ENCODE results near the gene KXD1. TPM values are rescaled to one million over a fixed set of nuclear protein-coding genes. Genes with fewer than 3 reads are reported as not detected.

The KXD1 gene
- total RNA-seq, 4 donors from 2014 or later, result 82.0 to 226 (median 142) TPM

DNA sequence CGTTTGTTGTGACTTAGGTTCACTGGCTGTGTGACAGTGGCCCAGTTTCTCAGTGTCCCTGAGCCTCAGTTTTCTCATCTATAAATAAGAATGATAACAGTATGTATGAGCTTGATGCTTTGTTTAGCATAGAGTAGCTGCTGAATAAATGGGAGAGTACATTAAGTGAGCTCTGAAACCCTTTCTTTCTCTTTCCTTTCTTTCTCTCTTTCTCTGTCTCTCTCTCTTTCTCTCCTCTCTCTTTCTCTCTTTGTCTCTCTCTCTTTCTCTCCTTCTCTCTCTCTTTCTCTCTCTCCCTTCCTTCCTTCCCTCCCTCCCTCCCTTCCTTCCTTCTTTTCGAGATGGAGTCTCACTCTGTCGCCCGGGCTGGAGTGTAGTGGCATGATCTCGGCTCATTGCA is 2.0 kb downstream of the KXD1 start:
- DNase-seq, result no peak
- Histone ChIP-seq H3K27ac (no peak overlapping the region), H3K4me3 (no peak overlapping the region), H3K36me3 (peaks cover 0 to 31% (median 0%) of the 10 kb centered on the region in 3 donors), H3K9me3 (no peaks in the 10 kb centered on the region), H3K27me3 (no peaks in the 10 kb centered on the region), H3K4me1 (peaks cover 0 to 6% (median 2%) of the 10 kb centered on the region in 4 donors)
- TF ChIP-seq CTCF (IDR thresholded peaks at IDR 0.05) (no peak), POLR2A (IDR thresholded peaks at IDR 0.05) (no peak)

DNA sequence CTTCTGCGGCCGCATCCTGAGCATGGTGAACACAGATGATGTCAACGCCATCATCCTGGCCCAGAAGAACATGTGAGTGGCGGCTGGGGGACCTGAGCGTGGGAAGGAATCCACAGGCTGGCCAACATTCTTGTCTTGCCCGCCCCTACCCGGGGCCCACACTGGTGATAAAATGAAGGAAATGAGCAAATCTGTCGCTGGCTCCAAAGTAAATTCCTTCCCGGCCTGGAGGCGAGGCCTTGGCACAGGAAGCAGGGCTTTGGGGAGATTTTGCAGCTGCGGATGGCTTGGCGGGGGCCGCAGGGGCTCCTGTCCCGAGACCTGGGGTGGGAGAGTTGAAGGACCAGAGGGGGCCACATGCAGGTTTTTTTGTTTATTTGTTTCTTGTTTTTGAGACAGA is 4.4 kb downstream of the KXD1 start:
- Histone ChIP-seq H3K36me3 (peaks cover 0 to 55% (median 0%) of the 10 kb centered on the region in 3 donors), H3K4me1 (peaks cover 0 to 6% (median 2%) of the 10 kb centered on the region in 4 donors), H3K9me3 (no peaks in the 10 kb centered on the region), H3K27me3 (no peaks in the 10 kb centered on the region), H3K4me3 (no peak overlapping the region), H3K27ac (peak overlapping the region in 1 of 4 donors; percentile 59)
- DNase-seq, result no peak
- TF ChIP-seq CTCF (IDR thresholded peaks at IDR 0.05) (no peak), POLR2A (IDR thresholded peaks at IDR 0.05) (no peak)

DNA sequence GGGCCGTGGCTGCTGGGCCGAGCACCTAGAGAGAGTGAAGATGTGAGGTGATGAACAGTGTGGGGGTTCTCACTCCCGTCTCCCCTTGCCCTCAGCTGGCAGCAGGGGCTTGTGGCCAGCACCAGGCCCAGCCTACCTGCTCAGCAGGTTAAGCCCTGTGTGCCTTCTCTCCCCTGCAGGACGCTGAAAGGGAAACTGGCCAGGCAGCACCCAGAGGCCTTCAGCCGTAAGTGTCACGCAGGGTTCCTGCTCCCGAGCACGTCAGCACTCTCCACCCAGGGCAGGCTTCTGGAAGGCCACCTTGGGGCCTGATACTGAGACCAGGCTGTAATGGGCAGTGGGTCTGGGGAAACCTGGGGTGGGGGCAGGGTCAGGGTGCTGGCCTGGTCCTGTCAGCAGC is 9.3 kb downstream of the KXD1 start:
- no peak for DNase-seq
- Histone ChIP-seq H3K36me3 (peaks cover 0 to 71% (median 0%) of the 10 kb centered on the region in 3 donors), H3K9me3 (no peaks in the 10 kb centered on the region), H3K4me1 (no peaks in the 10 kb centered on the region), H3K4me3 (no peak overlapping the region), H3K27ac (no peak overlapping the region), H3K27me3 (no peaks in the 10 kb centered on the region)
- TF ChIP-seq CTCF (IDR thresholded peaks at IDR 0.05), result no peak
- no peak for TF ChIP-seq POLR2A (IDR thresholded peaks at IDR 0.05)

GRCh38 chr19:18568367-18568766 is 10.7 kb downstream of the KXD1 start:
- H3K27ac ChIP-seq, result no peak overlapping the region
- no peaks in the 10 kb centered on the region for H3K27me3 ChIP-seq
- no peak overlapping the region for H3K4me3 ChIP-seq
- TF ChIP-seq CTCF (IDR thresholded peaks at IDR 0.05), result no peak
- no peak for TF ChIP-seq POLR2A (IDR thresholded peaks at IDR 0.05)
- DNase-seq, result no peak
- H3K36me3 ChIP-seq, result peaks cover 0 to 61% (median 0%) of the 10 kb centered on the region in 3 donors
- H3K9me3 ChIP-seq, result no peaks in the 10 kb centered on the region
- H3K4me1 ChIP-seq, result peaks cover 3 to 12% (median 11%) of the 10 kb centered on the region in 4 donors

DNA sequence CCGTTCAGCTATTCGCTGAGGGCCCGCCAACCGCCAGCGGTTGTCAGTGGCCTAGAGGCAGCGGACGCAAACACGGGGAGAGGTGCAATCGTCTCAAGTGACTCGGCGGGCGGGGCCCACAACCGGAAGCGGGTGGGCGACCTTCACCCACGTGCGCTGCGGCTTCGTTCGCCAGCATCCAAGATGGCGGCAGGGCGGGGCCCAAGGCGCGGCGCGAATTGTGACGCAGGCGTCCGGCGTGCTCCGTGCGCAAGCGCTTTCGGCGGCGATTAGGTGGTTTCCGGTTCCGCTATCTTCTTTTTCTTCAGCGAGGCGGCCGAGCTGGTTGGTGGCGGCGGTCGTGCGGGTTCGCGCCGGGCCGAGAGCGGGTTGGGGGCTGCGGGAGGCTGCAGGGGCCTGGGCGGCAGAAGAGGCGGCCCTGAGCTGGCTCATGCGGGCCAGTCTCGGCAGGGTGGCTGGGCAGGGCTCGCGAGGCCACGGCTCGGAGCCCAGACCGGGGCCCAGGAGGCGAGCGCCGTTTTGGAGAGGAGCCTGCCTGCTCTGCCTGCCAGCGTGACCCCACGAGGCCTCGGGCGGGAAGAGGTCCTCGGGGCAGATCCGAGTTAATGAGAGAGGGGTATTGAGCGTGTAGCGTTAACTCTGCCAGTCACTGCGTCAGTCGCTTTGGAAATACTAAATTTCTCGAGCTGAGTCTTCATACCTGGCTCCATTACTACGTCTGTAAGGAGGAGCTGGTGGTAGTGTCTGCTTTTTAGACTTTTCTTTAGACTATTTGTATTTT is 14.1 kb downstream of the KXD1 start, which contains the start of gene UBA52:
UBA52 (plus strand) TSS at position 294 of the 781 bp plus-strand sequence. CDS start 1,444 bp downstream, outside the sequence.
- H3K27me3 ChIP-seq, result no peaks in the 10 kb centered on the region
- peak within 1 kb of the TSS; percentile 53 to 95 (median 84) for H3K4me3 ChIP-seq
- peaks cover 3 to 17% (median 12%) of the 10 kb centered on the region in 4 donors for H3K4me1 ChIP-seq
- TF ChIP-seq POLR2A (IDR thresholded peaks at IDR 0.05), result peak; percentile 84 to 88
- TF ChIP-seq CTCF (IDR thresholded peaks at IDR 0.05), result peak in 2 of 6 experiments; percentile 3
- H3K36me3 ChIP-seq, result peaks cover 0 to 59% (median 0%) of the 10 kb centered on the region in 3 donors
- DNase-seq, result peak; percentile 98 to 100 (median 99)
- H3K9me3 ChIP-seq, result no peaks in the 10 kb centered on the region
- peak within 1 kb of the TSS; percentile 80 to 96 (median 90) for H3K27ac ChIP-seq

Data from Peyer's patch (tissue), 4 donors.